ENCODE data around the gene NLRC5.

The NLRC5 gene

GRCh38 chr16:57123974-57124674, 134.8 kb downstream of the NLRC5 start:
- no peak for TF ChIP-seq JUND (IDR thresholded peaks at IDR 0.05; ENCODE audit: low read depth)
- no peak for DNase-seq (ENCODE audit: low read depth in 1 of 2, low spot score in 1 of 2)
- in situ Hi-C loops (cut with HindIII; ENCODE audit: low pct_unique_long_range_greater_than_20kb, low sequenced_read_pairs) = no loop called here

- TF ChIP-seq JUND (IDR thresholded peaks at IDR 0.05; ENCODE audit: low read depth) = no peak
- no peak for DNase-seq (ENCODE audit: low read depth in 1 of 2, low spot score in 1 of 2)
- in situ Hi-C loops (cut with HindIII; ENCODE audit: low pct_unique_long_range_greater_than_20kb, low sequenced_read_pairs) = no loop called here
Observed at GRCh38 chr16:57125376-57125775, 136.0 kb downstream of the NLRC5 start.

- TF ChIP-seq JUND (IDR thresholded peaks at IDR 0.05; ENCODE audit: low read depth) = no peak
- in situ Hi-C loops (cut with HindIII; ENCODE audit: low pct_unique_long_range_greater_than_20kb, low sequenced_read_pairs) = no loop called here
- no peak for DNase-seq (ENCODE audit: low read depth in 1 of 2, low spot score in 1 of 2)
Observed at GRCh38 chr16:57125969-57126368, 136.6 kb downstream of the NLRC5 start.

- in situ Hi-C loops (cut with HindIII; ENCODE audit: low pct_unique_long_range_greater_than_20kb, low sequenced_read_pairs) = no loop called here
- peak in 1 of 2 experiments; percentile 16 for DNase-seq (ENCODE audit: low read depth in 1 of 2, low spot score in 1 of 2)
Observed at GRCh38 chr16:57126411-57126810, 137.1 kb downstream of the NLRC5 start.

DNA sequence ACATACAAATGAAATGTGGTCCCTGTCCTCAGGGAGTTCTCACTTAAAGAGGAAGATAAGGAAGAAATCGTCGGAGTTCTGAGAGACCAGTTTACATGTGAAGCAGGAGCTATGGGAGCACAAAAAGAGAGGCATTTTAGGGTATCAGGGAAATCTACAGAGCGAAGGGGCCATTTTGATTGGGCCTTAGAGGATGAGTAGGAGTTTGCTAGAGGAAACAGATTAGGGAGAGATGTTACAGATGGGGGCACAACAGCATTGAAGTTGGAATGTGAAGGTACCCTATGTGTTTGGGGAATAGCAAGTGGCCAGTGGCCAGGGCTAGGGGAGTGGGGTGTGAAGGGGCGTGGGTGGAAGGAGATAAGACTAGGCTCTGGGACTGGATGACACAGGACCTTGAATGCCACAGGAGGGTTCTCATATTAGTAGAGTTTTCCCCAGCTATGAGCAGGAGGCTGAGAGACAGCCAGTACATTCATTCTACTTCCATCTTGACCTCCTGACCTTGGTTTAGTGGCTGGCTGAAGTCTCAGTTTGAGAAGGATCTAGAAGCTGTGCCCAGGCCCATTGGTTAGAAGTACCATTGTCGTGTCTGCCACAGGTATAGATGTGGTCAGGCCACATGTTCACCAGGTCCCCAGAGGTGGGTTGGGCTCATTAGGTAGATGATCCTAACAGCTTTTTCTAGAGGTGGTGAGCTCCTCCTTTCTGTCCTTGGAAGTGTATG, 137.8 kb downstream of the NLRC5 start:
- in situ Hi-C loops (cut with HindIII; ENCODE audit: low pct_unique_long_range_greater_than_20kb, low sequenced_read_pairs) = no loop called here
- DNase-seq (ENCODE audit: low read depth in 1 of 2, low spot score in 1 of 2) = no peak
- TF ChIP-seq JUND (IDR thresholded peaks at IDR 0.05; ENCODE audit: low read depth) = no peak

More at GRCh38 chr16:57126411-57126810, 137.1 kb downstream of the NLRC5 start:
- TF ChIP-seq JUND (IDR thresholded peaks at IDR 0.05; ENCODE audit: low read depth) = no peak

GRCh38 chr16:57127836-57128235, 138.5 kb downstream of the NLRC5 start:
- no peak for DNase-seq (ENCODE audit: low read depth in 1 of 2, low spot score in 1 of 2)
- no peak for TF ChIP-seq JUND (IDR thresholded peaks at IDR 0.05; ENCODE audit: low read depth)
- in situ Hi-C loops (cut with HindIII; ENCODE audit: low pct_unique_long_range_greater_than_20kb, low sequenced_read_pairs) = no loop called here

- TF ChIP-seq JUND (IDR thresholded peaks at IDR 0.05; ENCODE audit: low read depth) = no peak
- no peak for DNase-seq (ENCODE audit: low read depth in 1 of 2, low spot score in 1 of 2)
- in situ Hi-C loops (cut with HindIII; ENCODE audit: low pct_unique_long_range_greater_than_20kb, low sequenced_read_pairs) = no loop called here
Observed at GRCh38 chr16:57128771-57129389, 139.5 kb downstream of the NLRC5 start.

- TF ChIP-seq JUND (IDR thresholded peaks at IDR 0.05; ENCODE audit: low read depth) = no peak
- DNase-seq (ENCODE audit: low read depth in 1 of 2, low spot score in 1 of 2) = no peak
- in situ Hi-C loops (cut with HindIII; ENCODE audit: low pct_unique_long_range_greater_than_20kb, low sequenced_read_pairs) = no loop called here
Observed at GRCh38 chr16:57130950-57131321, 141.6 kb downstream of the NLRC5 start.

GRCh38 chr16:57131351-57131970, 142.1 kb downstream of the NLRC5 start:
- in situ Hi-C loops (cut with HindIII; ENCODE audit: low pct_unique_long_range_greater_than_20kb, low sequenced_read_pairs) = no loop called here
- no peak for DNase-seq (ENCODE audit: low read depth in 1 of 2, low spot score in 1 of 2)
- TF ChIP-seq JUND (IDR thresholded peaks at IDR 0.05; ENCODE audit: low read depth) = no peak

DNA sequence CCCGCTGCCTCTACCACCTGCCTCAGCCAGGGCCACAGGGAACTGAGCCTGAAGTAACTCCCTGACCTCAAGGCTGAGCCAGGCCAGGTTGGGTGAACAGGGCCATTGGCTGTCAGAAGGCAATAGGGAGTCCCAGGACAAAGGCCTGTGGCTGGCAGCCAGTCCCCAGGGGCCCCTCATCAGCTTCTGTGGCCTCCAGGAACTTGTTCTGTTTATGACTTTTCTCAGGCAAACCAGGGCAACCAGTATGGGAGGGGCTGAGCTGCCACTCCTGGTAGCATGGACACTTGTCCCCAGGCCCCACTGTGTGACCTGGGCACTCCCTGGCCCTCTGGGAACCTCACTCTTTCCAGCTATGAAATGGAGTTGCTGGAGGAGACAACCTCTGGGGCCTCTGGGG, 143.1 kb downstream of the NLRC5 start:
- no peak for TF ChIP-seq JUND (IDR thresholded peaks at IDR 0.05; ENCODE audit: low read depth)
- in situ Hi-C loops (cut with HindIII; ENCODE audit: low pct_unique_long_range_greater_than_20kb, low sequenced_read_pairs) = no loop called here
- peak in 1 of 2 experiments; percentile 25 for DNase-seq (ENCODE audit: low read depth in 1 of 2, low spot score in 1 of 2)

GRCh38 chr16:57133031-57133430, 143.7 kb downstream of the NLRC5 start:
- DNase-seq (ENCODE audit: low read depth in 1 of 2, low spot score in 1 of 2) = no peak
- no peak for TF ChIP-seq JUND (IDR thresholded peaks at IDR 0.05; ENCODE audit: low read depth)
- in situ Hi-C loops (cut with HindIII; ENCODE audit: low pct_unique_long_range_greater_than_20kb, low sequenced_read_pairs) = no loop called here
